M059J (cell line): ENCODE data around the gene CHTF18. TPM values are rescaled to one million over a fixed set of nuclear protein-coding genes. Genes with fewer than 3 reads are reported as not detected.

Experiments
- total RNA-seq: library from RNA; depleted of rRNA; stranded (reverse); fragments of >200 nt; shearing (Covaris generic); gene quantifications from 2 replicates; pipeline ENCODE4 v1.2.3, GENCODE V29; 2014; rRNA removed

The CHTF18 gene
- total RNA-seq, 1 experiment from 2014 or later, result 20.7 TPM

Other genes starting within 250 kb of the CHTF18 start
- gene PRR35, start 228.2 kb upstream of the CHTF18 start, total RNA-seq, result not detected in 2 replicates
- 0.12 TPM in 1 of 2 replicates, not detected in the other for gene NHLRC4, start 221.6 kb upstream of the CHTF18 start, total RNA-seq
- gene PIGQ, start 218.7 kb upstream of the CHTF18 start, total RNA-seq, result 35.9 and 43.8 TPM in 2 replicates
- gene RAB40C, start 198.6 kb upstream of the CHTF18 start, total RNA-seq, result 15.2 and 16.8 TPM in 2 replicates
- 0.62 and 2.9 TPM in 2 replicates for gene WFIKKN1, start 157.6 kb upstream of the CHTF18 start, total RNA-seq
- 150 and 177 TPM in 2 replicates for gene METTL26, start 152.3 kb upstream of the CHTF18 start, total RNA-seq
- 8.5 and 20.9 TPM in 2 replicates for gene MCRIP2, start 146.8 kb upstream of the CHTF18 start, total RNA-seq
- 15.8 and 16.1 TPM in 2 replicates for gene WDR90, start 139.3 kb upstream of the CHTF18 start, total RNA-seq
- gene RHOT2, start 120.5 kb upstream of the CHTF18 start, total RNA-seq, result 25.7 and 38.5 TPM in 2 replicates
- 0.15 TPM in 1 of 2 replicates, not detected in the other for gene RHBDL1, start 112.9 kb upstream of the CHTF18 start, total RNA-seq
- gene STUB1, start 108.2 kb upstream of the CHTF18 start, total RNA-seq, result 133 and 153 TPM in 2 replicates
- gene JMJD8, start 104.3 kb upstream of the CHTF18 start, total RNA-seq, result 57.8 and 68.5 TPM in 2 replicates
- 3.4 and 9.0 TPM in 2 replicates for gene WDR24, start 98.2 kb upstream of the CHTF18 start, total RNA-seq
- gene FBXL16, start 82.8 kb upstream of the CHTF18 start, total RNA-seq, result 8.1 and 12.0 TPM in 2 replicates
- 96.4 and 142 TPM in 2 replicates for gene METRN, start 73.5 kb upstream of the CHTF18 start, total RNA-seq
- gene ANTKMT, start 67.5 kb upstream of the CHTF18 start, total RNA-seq, result 11.0 and 30.4 TPM in 2 replicates
- gene CCDC78, start 62.2 kb upstream of the CHTF18 start, total RNA-seq, result 0.25 TPM in 1 of 2 replicates, not detected in the other
- gene HAGHL, start 61.5 kb upstream of the CHTF18 start, total RNA-seq, result 3.6 and 4.9 TPM in 2 replicates
- 24.0 and 27.1 TPM in 2 replicates for gene CIAO3, start 47.6 kb upstream of the CHTF18 start, total RNA-seq
- 1.7 and 2.1 TPM in 2 replicates for gene MSLN, start 27.9 kb upstream of the CHTF18 start, total RNA-seq
- gene RPUSD1, start 239 bp upstream of the CHTF18 start, total RNA-seq, result 19.5 and 47.7 TPM in 2 replicates
- not detected in 2 replicates for gene GNG13, start 12.1 kb downstream of the CHTF18 start, total RNA-seq
- 2.4 and 2.8 TPM in 2 replicates for gene LMF1, start 182.4 kb downstream of the CHTF18 start, total RNA-seq
- gene SOX8, start 193.2 kb downstream of the CHTF18 start, total RNA-seq, result not detected in 2 replicates